ENCODE measurements around the gene GPR137.

The GPR137 gene

DNA sequence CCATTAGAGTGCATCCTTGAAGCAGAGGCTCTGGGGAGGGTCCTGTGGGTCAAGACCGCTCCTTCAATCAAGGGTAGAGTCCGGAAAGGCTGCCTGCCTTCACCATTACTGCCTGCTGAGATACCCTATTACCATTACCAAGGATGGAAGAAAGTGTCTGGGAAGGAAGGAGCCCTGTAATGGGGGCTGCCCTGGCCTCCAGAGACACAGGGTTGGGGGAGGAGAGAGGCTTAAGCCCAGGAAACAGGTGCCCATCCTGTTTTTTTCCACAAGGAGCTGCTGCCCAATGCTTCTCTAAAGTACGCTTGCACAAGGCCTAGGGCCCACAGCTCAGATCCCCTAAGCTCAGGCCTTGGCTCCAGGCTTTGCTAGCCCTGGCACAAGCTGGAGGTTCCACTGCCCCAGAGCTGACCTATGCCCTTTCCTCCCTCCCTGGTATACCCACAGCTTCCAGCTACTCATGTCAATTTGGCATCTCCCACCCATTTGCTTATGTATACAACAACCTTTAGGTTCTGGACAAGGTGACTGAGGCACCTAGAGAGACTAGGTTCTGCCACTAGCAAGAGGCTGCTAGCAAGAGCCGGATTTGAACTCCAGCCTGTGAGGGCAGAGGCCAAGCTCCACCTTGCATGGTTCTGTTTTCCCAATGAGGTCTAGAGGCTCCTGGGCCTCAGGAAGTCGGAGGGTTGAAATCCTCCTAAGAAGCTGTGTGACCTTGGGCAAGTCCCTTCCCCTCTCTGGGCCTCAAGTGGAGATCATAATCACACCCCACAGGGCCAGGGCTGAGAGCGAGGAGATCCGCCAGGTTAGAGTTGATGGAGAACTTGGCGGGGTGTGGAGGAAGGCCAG, 35.9 kb upstream of the GPR137 start:
- no peak for DNase-seq (ENCODE audit: low spot score)

GRCh38 chr11:64250415-64251015, 35.1 kb upstream of the GPR137 start:
- DNase-seq (ENCODE audit: low spot score): no peak

DNA sequence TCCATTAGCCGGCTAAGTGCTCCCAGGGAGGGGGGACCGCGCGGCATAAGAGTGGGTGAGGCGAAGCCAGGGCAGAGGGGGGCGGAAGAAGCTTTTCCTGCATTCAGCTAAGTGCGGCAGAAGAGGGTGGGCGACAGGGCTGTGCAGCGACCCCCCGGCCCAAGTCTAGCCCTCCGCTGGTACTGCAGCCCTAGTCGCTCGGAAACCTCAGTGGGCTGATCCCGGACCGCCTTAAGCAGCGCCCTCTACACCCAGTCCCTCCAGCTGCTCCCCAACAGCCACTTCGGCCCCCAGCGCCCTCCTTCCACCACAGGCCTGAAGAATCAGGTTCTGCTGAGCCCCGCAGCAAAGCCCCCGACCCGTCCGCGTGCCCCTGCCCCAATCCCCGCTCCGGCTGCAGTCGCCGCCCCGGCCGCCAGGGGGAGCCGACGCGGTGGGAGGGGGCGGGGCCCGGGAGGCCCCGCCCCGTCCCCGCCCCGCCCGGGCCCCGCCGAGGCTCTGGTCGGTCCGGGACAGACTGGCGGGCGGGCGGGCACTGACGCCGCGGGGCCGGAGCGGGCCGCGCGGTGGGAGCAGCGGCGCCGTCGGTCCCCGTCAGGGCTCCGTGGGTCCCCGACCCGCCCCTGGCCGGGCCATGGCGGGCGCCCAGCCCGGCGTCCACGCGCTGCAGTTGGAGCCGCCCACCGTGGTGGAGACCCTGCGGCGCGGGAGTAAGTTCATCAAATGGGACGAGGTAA, 34.5 kb upstream of the GPR137 start, which contains the start of gene PLCB3:
Gene PLCB3, plus strand, starts transcription at position 515 of the 737 bp plus-strand sequence. Its CDS starts 120 bp downstream, at position 635.
- DNase-seq (ENCODE audit: low spot score): peak; percentile 88

- no peak for DNase-seq (ENCODE audit: low spot score)
Observed at GRCh38 chr11:64251753-64252002, 34.0 kb upstream of the GPR137 start.

GRCh38 chr11:64252003-64252872, 33.4 kb upstream of the GPR137 start:
- DNase-seq (ENCODE audit: low spot score): no peak

- no peak for DNase-seq (ENCODE audit: low spot score)
Observed at GRCh38 chr11:64253043-64253442, 32.6 kb upstream of the GPR137 start.

DNA sequence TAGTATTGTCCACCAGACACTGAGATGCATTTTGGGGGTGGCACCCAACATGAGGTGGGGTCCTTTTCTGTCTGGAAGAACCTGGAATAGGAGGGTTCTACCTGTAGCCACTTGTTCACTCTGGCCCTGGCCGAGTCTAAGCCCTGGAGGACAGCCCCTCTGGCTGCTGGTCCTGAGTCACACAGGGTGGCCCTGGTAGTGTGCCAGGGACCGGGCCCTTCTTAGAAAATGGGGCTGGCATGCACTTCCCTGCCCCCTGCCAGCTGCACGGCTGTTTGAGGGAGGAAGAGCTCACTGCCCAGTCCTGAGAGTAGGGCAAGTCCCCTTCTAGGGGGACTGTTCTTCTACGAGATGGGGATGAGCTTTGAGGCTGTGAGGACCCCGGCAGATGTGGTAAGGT, 32.2 kb upstream of the GPR137 start:
- no peak for DNase-seq (ENCODE audit: low spot score)

GRCh38 chr11:64254326-64254725, 31.3 kb upstream of the GPR137 start:
- no peak for DNase-seq (ENCODE audit: low spot score)

DNA sequence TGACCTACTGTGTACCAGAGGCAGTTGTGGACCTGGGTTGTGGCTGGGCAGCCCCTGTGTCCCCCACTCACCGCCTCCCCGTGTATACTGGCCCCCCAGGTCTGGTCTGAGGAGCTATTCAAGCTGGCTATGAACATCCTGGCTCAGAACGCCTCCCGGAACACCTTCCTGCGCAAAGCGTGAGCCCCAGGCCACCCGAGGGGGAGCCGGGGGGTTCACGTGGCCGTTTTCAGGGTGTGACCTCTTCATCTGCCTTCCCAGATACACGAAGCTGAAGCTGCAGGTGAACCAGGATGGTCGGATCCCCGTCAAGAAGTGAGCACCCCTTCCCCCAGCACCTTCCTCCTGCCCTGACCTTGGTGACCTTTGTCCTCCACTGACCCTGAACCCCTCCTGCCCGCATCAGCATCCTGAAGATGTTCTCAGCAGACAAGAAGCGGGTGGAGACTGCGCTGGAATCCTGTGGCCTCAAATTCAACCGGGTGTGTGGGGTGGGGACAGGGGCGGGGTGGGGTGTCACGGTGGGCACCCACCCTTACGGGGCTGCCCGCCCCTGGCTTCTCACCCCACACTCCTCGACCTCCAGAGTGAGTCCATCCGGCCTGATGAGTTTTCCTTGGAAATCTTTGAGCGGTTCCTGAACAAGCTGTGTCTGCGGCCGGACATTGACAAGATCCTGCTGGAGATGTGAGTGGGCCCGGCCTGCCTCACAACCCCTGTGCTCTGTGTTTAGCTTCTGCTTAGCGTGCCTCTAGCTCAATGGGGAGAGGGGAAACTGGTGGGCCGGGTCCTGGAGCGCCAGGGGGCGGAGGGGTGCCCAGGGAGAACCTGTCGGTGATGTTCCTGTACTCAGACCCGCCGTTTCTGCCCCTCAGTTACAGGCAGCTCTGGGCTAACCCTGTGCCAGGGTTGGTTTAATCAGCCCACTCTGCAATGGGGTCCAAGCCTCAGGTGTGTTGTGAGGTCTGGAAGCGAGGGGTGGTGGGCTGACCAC, 30.2 kb upstream of the GPR137 start:
- DNase-seq (ENCODE audit: low spot score): no peak

- no peak for DNase-seq (ENCODE audit: low spot score)
Observed at GRCh38 chr11:64256300-64256699, 29.3 kb upstream of the GPR137 start.

DNA sequence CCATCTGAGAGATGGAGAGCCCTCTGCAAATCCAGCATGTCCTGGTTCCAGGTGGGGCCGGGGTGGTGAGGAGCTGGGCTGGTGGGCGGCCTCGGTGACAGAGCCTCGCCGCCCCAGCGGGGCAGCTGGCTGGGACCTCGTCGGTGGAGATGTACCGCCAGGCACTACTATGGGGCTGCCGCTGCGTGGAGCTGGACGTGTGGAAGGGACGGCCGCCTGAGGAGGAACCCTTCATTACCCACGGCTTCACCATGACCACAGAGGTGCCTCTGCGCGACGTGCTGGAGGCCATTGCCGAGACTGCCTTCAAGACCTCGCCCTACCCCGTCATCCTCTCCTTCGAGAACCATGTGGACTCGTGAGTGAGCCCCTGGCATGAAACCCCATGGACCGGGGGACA, 27.3 kb upstream of the GPR137 start:
- DNase-seq (ENCODE audit: low spot score): no peak

GRCh38 chr11:64258946-64259532, 26.6 kb upstream of the GPR137 start:
- no peak for DNase-seq (ENCODE audit: low spot score)

GRCh38 chr11:64259533-64260067, 26.0 kb upstream of the GPR137 start:
- no peak for DNase-seq (ENCODE audit: low spot score)

GRCh38 chr11:64260147-64260708, 25.4 kb upstream of the GPR137 start:
- no peak for DNase-seq (ENCODE audit: low spot score)

GRCh38 chr11:64261556-64262080, 24.0 kb upstream of the GPR137 start:
- no peak for DNase-seq (ENCODE audit: low spot score)

DNA sequence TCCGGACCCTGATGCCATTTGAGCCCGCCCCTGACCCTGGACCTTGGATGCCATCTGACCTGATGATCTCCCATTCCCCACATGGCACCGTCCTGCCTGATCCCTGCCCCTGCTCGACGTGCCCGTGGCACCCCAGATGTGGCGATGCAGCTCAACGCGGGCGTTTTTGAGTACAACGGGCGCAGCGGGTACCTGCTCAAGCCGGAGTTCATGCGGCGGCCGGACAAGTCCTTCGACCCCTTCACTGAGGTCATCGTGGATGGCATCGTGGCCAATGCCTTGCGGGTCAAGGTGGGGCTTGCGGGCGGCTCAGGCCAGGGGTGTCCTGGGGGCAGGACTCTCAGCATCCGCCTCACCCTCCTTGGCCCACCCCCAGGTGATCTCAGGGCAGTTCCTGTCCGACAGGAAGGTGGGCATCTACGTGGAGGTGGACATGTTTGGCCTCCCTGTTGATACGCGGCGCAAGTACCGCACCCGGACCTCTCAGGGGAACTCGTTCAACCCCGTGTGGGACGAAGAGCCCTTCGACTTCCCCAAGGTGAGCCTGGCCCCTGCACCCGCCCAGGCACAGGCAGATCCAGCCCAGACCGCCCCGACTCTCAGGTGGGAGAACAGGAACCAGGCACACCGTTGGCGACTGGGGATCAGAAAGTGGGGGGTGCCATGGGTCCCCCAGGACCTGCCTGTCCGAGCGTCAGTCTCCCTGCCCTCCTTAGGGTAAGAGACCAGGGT, 23.2 kb upstream of the GPR137 start:
- no peak for DNase-seq (ENCODE audit: low spot score)

- no peak for DNase-seq (ENCODE audit: low spot score)
Observed at GRCh38 chr11:64263021-64263946, 22.4 kb upstream of the GPR137 start.

- no peak for DNase-seq (ENCODE audit: low spot score)
Observed at GRCh38 chr11:64263947-64264317, 21.7 kb upstream of the GPR137 start.

All from ecto neural progenitor cell (in vitro differentiated cells).